DMS114 treated with DMSO at 0.1 percent for 48 hours (cell line): Measurements from ENCODE around the gene CRABP1.

Source experiments
- DNase-seq: peaks from one replicate; lab custom pipeline; 2025; ENCODE audit not compliant: unreplicated experiment; lab: John Stamatoyannopoulos, UW

Gene CRABP1

DNA sequence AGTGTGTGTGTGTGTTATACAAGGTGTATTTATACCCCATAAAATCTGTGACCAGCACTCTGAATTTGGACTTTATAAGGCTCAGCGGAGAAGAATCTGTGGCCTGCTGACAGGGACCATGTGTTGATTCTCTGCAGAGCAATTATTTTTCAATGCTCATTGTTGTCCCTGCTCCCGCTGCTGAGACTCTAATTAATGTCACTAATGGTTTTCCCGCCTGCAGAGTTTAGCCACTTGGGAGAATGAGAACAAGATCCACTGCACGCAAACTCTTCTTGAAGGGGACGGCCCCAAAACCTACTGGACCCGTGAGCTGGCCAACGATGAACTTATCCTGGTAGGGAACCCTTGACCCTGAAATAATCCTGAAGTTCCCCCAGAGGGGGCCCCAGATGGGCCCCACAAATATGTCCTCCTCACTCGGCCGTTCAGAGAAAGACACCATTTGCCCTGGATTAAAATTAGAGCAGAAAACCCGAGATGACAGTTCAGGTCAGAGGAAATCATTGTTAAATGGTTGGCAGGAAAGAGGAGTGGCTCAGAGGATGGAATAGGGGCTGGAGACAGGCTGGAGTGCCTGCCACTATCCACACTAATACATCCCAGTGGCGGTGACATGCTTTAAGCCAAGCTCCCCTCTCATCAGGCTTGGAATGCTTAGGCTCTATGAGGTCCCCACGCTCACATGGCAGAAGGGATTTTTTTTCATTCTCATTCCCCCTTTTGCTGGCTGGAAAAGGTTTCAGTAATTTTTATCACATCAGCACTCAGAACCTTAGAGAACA, 3.3 kb downstream of the CRABP1 start:
- no peak for DNase-seq

DNA sequence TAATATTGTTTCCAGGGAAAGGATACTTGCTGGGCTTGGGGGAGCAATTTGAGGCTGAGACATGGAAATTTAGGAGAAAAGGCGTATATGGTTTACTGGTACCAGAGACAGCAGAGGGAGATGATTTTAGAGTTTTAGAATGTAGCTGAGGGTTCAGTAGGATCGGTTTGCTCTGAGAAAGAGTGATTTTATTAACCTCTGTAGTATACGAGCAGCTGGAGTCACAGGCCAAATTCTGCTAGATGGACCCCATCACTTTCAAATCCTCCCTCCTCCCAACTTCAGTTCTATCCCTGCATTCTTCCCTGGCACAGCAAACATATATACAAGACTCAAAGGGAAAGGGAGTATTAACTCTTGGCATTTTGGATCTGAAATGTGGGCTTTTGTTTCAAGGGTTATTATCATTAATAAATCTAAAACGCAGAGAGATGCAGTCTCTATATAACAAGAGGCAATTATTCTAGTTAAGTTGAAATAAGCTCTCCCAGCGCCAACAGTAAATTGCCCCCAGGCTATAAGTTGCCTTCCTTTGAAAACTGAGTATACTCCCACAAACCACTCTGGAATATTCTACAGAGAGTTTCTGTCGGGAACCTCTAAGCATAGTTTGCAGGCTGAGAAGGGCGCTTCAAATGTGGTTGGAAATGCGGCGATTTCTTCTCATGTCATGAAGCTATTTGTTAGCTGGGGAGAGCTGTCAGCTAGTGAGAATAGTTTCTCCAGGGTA, 5.4 kb downstream of the CRABP1 start:
- no peak for DNase-seq

DNA sequence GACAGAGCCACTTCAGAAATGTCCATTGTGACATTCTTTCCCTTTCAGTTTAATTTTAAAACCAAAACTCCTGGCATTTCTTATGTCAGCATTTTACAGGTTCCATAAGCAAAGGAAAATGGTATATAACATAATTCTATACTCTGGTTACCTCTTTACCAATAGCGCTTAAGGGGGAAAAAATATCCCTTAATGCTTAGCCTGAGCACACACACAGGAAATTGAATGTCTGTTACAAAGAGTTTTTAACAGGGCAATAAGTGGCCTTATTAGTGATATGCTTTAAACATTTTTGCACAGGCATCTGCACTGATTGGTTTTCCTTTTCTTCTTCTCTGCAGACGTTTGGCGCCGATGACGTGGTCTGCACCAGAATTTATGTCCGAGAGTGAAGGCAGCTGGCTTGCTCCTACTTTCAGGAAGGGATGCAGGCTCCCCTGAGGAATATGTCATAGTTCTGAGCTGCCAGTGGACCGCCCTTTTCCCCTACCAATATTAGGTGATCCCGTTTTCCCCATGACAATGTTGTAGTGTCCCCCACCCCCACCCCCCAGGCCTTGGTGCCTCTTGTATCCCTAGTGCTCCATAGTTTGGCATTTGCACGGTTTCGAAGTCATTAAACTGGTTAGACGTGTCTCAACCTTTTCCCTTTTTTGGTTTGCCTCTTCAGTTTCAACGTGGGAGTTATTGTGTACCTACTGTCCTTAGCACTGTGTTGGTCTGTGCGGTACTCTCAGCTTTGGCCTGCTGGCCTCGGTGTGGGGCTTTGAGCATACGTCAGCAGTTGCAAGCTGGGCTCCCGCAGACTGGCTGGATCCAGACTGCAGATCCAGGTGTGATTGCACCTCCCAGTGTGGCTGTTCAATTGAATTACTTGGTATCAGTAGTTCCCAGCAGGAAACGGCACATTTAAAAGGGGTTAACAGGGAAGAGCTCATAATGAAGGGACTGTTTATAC, 7.7 kb downstream of the CRABP1 start:
- no peak for DNase-seq

GRCh38 chr15:78350058-78350457, 9.9 kb downstream of the CRABP1 start:
- DNase-seq = no peak

- DNase-seq = no peak
These were observed 11.4 kb downstream of the CRABP1 start for GRCh38 chr15:78351539-78351938.

DNA sequence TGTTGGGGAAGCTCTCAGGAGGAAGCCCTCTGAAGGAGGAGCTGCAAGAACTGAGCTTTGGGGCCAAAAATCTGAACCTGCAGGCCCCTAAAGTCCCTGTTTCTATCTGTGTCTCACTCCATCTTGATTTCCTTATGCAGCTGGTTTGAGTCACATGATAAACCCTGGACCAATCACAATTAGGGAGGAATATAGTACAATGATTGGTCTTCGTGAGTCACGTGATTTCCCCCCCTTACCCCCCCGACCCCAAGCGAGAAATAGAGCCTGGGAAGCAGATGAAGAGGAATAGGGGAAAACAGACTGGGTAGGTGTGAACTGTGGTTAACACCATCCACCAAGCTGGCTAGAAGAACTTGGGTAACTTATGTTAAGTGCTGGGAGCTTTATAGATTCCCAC, 12.9 kb downstream of the CRABP1 start:
- DNase-seq = no peak

DNA sequence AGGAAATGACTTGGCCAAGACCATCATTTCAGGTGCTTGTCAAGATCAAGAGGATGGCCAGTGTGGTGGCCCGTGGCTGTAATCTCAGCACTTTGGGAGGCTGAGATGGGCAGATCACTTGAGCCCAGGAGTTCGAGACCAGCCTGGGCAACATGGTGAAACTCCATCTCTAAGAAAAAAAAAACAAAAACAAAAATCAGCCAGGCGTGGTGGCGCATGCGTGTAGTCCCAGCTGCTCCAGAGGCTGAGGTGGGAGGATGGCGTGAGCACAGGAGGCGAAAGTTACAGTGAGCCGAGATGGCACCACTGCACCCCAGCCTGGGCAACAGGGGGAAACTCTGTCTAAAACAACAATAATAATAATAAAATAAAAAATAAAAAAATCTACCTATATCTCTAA, 15.0 kb downstream of the CRABP1 start:
- no peak for DNase-seq

GRCh38 chr15:78358102-78358870, 18.1 kb downstream of the CRABP1 start:
- DNase-seq = no peak

DNA sequence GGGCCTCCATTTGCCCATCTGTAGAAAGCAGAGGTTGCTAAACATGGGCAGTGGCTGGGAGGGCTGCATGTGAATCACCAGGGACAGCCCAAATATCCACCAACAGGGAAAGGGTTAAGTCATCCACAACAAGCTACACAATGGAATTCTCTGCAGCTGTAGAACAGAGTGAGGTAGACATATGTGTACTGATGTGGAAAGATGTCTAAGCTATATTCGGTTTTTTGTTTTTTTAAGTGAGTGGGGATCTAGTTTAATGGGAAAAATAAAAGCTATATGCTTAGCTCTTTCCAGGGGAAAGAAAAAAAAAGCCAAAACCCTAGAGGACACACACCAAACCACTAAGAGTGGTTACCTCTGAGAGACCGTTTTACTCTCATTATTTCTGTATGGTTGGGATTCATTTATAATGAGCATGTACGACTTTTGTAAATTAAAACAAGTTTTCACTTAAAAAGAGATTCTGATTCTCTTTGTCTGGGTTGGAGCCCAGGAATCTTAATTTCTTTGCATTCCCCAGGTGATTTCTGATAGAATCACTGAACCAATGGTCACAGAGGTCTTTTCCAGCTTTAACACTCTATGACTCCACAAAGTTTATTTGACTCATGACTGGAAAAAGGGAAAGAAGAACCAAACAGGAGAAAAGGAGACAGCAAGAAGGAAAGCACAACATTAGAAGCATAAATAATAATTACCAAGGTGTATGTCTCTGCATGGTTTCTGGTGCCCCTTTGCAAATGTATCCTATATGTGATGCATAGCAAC, 19.1 kb downstream of the CRABP1 start:
- no peak for DNase-seq

- no peak for DNase-seq
These were observed 20.2 kb downstream of the CRABP1 start for GRCh38 chr15:78360367-78360801.

- no peak for DNase-seq
These were observed 21.0 kb downstream of the CRABP1 start for GRCh38 chr15:78360958-78361718.

GRCh38 chr15:78361771-78362506, 21.8 kb downstream of the CRABP1 start:
- no peak for DNase-seq

- no peak for DNase-seq
These were observed 22.7 kb downstream of the CRABP1 start for GRCh38 chr15:78362716-78363380.

- DNase-seq = no peak
These were observed 23.2 kb downstream of the CRABP1 start for GRCh38 chr15:78363381-78363734.

DNA sequence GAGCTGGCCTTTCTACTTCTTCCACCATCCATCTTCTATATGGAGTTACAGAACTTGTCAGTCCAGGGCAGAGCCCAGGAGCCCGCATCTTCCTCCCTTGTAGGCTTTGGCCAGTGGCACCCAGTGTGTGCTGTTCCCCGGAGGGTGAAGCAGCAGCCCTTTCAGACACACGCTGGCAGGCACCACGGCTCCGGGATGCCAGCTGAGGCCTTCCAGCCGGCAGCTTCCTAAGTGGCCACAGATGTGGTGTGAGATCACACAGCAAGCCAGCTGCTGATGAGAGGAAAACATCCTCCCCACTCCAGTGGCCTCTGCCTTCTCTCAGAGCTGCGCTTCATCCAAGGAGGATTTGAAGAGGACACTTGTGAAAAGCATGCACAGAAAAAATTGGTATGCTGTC, 24.1 kb downstream of the CRABP1 start:
- DNase-seq = no peak

- DNase-seq = no peak
These were observed 25.8 kb downstream of the CRABP1 start for GRCh38 chr15:78365917-78366316.

GRCh38 chr15:78366342-78366741, 26.2 kb downstream of the CRABP1 start:
- no peak for DNase-seq

DNA sequence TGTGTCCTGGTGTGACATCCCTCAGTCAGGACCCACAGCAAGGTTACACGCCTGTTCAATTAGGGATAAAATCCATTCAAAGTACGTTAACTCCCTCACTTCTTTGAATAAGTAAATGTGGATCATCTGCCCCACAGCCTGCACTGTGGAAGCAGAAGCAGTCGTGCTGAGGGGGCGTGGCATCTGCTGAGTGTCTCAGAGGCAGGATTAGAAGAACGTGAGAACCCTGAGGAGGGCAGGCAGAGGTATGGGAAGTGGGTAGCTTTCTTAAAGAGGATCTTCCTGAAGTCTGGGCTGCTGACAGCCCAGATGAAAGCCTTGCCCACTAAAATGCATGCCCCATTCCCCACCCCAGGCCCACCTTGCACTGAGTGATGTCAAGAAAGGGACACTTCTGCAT, 28.5 kb downstream of the CRABP1 start:
- no peak for DNase-seq
